ENCODE data around the gene ETHE1. TPM values are rescaled to one million over a fixed set of nuclear protein-coding genes. Genes with fewer than 3 reads are reported as not detected.

ETHE1 gene
- total RNA-seq, 1 donor from 2014 or later: 16.3 TPM

DNA sequence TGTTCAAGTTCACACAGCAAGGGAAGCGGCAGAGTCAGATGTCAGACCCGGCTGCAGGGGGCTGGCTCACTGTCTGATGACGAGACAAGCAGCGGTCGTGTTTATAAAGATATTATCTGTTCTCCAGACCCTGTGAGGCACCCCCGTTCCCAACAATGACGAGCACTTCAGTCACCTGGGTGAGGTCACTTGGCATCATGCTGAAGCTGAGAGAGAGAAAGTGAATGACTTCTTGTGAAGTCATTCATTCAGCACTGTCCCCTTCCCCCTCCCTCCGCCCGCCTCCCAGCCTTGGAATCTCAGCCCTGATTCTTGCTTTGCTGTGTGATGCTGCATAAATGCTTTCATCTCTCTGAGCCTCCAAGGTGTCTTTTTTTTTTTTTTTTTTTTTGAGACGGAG is 56.7 kb downstream of the ETHE1 start:
- POLR2A ChIA-PET: no interaction called here
- intact Hi-C loops (cut with micrococcal nuclease): no loop called here
- H3K36me3 Mint-ChIP-seq (ENCODE audit: low read depth): peaks cover under 1% of the 10 kb centered on the region
- H3K4me1 Mint-ChIP-seq: peaks cover 6% of the 10 kb centered on the region
- TF ChIP-seq, protein P1, sequence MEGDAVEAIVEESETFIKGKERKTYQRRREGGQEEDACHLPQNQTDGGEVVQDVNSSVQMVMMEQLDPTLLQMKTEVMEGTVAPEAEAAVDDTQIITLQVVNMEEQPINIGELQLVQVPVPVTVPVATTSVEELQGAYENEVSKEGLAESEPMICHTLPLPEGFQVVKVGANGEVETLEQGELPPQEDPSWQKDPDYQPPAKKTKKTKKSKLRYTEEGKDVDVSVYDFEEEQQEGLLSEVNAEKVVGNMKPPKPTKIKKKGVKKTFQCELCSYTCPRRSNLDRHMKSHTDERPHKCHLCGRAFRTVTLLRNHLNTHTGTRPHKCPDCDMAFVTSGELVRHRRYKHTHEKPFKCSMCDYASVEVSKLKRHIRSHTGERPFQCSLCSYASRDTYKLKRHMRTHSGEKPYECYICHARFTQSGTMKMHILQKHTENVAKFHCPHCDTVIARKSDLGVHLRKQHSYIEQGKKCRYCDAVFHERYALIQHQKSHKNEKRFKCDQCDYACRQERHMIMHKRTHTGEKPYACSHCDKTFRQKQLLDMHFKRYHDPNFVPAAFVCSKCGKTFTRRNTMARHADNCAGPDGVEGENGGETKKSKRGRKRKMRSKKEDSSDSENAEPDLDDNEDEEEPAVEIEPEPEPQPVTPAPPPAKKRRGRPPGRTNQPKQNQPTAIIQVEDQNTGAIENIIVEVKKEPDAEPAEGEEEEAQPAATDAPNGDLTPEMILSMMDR (IDR thresholded peaks at IDR 0.05): no peak
- CTCF ChIA-PET: no interaction called here
- H3K27me3 Mint-ChIP-seq: peaks cover 7% of the 10 kb centered on the region
- H3K4me3 Mint-ChIP-seq: no peak overlapping the region
- H3K27ac Mint-ChIP-seq: no peak overlapping the region
- no peak for ATAC-seq (ENCODE audit: low read depth)
- no peaks in the 10 kb centered on the region for H3K9me3 Mint-ChIP-seq
- no peak for DNase-seq

DNA sequence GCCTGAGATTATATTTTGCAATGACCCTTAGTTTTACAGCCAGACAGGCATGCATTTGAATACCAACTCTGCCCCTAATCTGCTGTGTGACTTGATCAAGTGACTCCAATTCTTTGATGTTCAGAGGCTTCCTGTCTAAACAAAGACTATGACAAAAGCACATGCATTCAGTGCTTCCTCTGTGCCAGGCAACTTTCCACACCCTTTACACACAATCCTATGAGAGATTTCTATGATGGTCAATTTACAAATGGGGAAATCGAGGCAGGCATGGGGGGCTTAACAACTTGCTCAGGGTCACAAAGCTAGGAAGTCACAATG is 57.9 kb downstream of the ETHE1 start:
- H3K27me3 Mint-ChIP-seq: peaks cover 7% of the 10 kb centered on the region
- ChIA-PET POLR2A (no interaction called here), CTCF (interaction anchor here (0.6 kb wide), 1 partner anchor 67 kb away, joined by 6 read pairs; no protein-coding TSS in a partner anchor)
- DNase-seq (no peak), ATAC-seq (ENCODE audit: low read depth) (no peak)
- H3K9me3 Mint-ChIP-seq: no peaks in the 10 kb centered on the region
- peaks cover 6% of the 10 kb centered on the region for H3K4me1 Mint-ChIP-seq
- H3K27ac Mint-ChIP-seq: no peak overlapping the region
- no peaks in the 10 kb centered on the region for H3K36me3 Mint-ChIP-seq (ENCODE audit: low read depth)
- intact Hi-C loops (cut with micrococcal nuclease): no loop called here
- no peak overlapping the region for H3K4me3 Mint-ChIP-seq
- TF ChIP-seq, protein P1 (IDR thresholded peaks at IDR 0.05): no peak

DNA sequence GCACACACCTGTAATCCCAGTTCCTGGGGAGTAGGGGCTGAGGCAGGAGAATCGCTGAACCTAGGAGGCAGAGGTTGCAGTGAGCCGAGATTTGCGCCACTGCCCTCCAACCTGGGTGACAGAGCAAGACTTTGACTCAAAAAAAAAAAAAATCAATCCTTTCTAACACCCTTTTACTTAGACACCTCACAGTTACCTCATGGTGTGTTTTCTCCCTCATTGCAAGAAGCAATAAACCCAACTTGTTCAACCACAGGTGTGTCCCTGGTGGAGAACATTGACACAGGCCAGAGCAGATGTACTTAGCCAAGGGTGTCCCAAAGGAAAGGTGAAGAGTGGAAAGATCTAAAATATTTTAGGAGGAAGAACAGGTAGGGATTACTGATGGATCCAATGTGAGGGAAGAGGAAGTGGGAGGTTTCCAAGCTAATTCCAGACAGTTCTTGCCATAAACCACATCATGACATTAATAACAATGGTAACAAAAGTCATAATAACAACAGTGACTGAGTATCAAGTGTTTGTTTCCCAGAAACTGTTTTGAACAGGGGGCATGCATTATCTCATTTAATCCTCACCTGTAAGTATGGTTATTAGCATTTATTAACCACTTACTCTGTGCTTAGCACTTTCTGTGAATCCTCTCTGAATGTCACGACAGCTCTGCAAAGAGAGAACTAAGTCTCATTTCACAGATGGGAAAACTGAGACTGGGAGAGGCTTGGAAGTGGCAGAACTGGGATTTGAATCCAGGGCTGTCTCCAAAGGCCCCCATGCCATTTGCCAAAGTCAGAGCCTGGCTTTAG is 58.4 kb downstream of the ETHE1 start:
- Mint-ChIP-seq H3K4me1 (peaks cover 11% of the 10 kb centered on the region), H3K27me3 (peaks cover 7% of the 10 kb centered on the region), H3K9me3 (no peaks in the 10 kb centered on the region), H3K36me3 (ENCODE audit: low read depth) (no peaks in the 10 kb centered on the region), H3K4me3 (no peak overlapping the region), H3K27ac (no peak overlapping the region)
- CTCF ChIA-PET: interaction anchor here (0.6 kb wide), 1 partner anchor 68 kb away, joined by 6 read pairs; no protein-coding TSS in a partner anchor
- POLR2A ChIA-PET: interaction anchor here (0.7 kb wide), 1 partner anchor 44 kb away, joined by 3 read pairs; no protein-coding TSS in a partner anchor
- DNase-seq (no peak), ATAC-seq (ENCODE audit: low read depth) (no peak)
- intact Hi-C loops (cut with micrococcal nuclease): no loop called here
- TF ChIP-seq, protein P1 (IDR thresholded peaks at IDR 0.05): no peak

DNA sequence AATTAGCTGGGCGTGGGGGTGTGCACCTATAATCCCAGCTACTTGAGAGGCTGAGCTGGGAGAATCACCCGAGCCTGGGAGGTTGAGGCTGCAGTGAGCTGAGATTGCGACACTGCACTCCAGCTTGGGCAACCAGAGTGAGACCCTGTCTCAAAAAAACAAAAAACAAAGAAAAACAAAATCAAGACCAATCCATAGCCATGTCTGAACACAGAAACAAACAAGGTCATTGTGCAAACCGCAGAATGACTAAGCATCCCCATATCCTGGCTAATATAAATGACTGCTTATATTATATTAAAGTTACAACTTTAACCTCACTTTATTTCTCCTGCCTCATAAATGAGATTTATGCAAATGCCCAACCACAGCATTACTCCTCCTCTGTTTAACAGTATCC is 59.3 kb downstream of the ETHE1 start:
- ChIA-PET CTCF (no interaction called here), POLR2A (interaction anchor here (0.7 kb wide), 1 partner anchor 43 kb away, joined by 3 read pairs; no protein-coding TSS in a partner anchor)
- TF ChIP-seq, protein P1 (IDR thresholded peaks at IDR 0.05): no peak
- H3K4me3 Mint-ChIP-seq: no peak overlapping the region
- ATAC-seq (ENCODE audit: low read depth) (no peak), DNase-seq (no peak)
- no peaks in the 10 kb centered on the region for H3K9me3 Mint-ChIP-seq
- H3K36me3 Mint-ChIP-seq (ENCODE audit: low read depth): no peaks in the 10 kb centered on the region
- intact Hi-C loops (cut with micrococcal nuclease): no loop called here
- peaks cover 17% of the 10 kb centered on the region for H3K4me1 Mint-ChIP-seq
- H3K27ac Mint-ChIP-seq: no peak overlapping the region
- H3K27me3 Mint-ChIP-seq: peaks cover 7% of the 10 kb centered on the region

DNA sequence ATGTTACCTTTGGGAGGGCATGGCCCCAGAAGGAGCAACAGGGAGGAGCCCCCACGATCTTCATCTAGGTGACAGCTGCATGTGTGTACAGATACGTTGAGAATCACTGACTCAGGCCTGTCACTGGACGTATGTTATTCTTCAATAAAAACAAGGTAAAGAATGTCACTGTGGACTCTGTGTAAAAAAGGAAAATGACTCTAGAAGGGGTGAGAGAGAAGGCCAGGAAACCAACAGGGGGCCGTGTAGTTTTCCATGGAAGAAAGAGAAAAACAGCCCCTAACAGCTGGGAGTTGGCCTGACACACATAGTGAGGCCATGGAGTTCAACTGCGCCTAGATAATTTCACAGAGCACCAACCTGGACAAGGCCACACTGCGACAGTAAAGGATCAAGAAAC is 59.7 kb downstream of the ETHE1 start:
- Mint-ChIP-seq H3K9me3 (no peaks in the 10 kb centered on the region), H3K27ac (no peak overlapping the region), H3K36me3 (ENCODE audit: low read depth) (no peaks in the 10 kb centered on the region), H3K27me3 (peaks cover 7% of the 10 kb centered on the region), H3K4me3 (no peak overlapping the region), H3K4me1 (peaks cover 17% of the 10 kb centered on the region)
- DNase-seq (no peak), ATAC-seq (ENCODE audit: low read depth) (no peak)
- TF ChIP-seq, protein P1 (IDR thresholded peaks at IDR 0.05): no peak
- intact Hi-C loops (cut with micrococcal nuclease): no loop called here
- POLR2A ChIA-PET: no interaction called here
- CTCF ChIA-PET: no interaction called here
